Neural cell (in vitro differentiated cells): ENCODE measurements around the gene ATP6V1D.

Source experiments
- CTCF ChIP-seq: fragments of 450-650 bp; IDR thresholded peaks from 2 replicates; pipeline ENCODE4 v1.5.1; 2014; ENCODE audit warnings: antibody characterized with exemption, mild to moderate bottlenecking, moderate library complexity; ENCODE audit not compliant: poor library complexity, severe bottlenecking
- POLR2AphosphoS5 ChIP-seq: IDR thresholded peaks from 2 replicates; pipeline ENCODE4 v1.6.1; 2012
- RAD21 ChIP-seq: fragments of 450-650 bp; conservative IDR thresholded peaks from 2 replicates; pipeline ENCODE4 v1.6.1; 2014; ENCODE audit warnings: antibody characterized with exemption, mild to moderate bottlenecking, moderate library complexity
- TAF1 ChIP-seq: IDR thresholded peaks from 2 replicates; pipeline ENCODE4 v1.6.1; 2012; ENCODE audit warnings: low read depth

GRCh38 chr14:67389811-67390534 is 30.4 kb upstream of the ATP6V1D start:
- no peak for TF ChIP-seq CTCF
- TF ChIP-seq POLR2AphosphoS5: no peak
- TF ChIP-seq TAF1: no peak
- no peak for TF ChIP-seq RAD21
